ENCODE results near the gene XYLT1. TPM values are rescaled to one million over a fixed set of nuclear protein-coding genes. Genes with fewer than 3 reads are reported as not detected.

The XYLT1 gene
- total and polyA plus RNA-seq, 9 of the 15 experiments (the other 6 are each of a cell fraction or from before 2014, with no cell fraction given), result 0.03 to 0.09 (median 0.08) TPM; not detected in 6

- TF ChIP-seq SRSF3 (IDR thresholded peaks at IDR 0.05; ENCODE audit: insufficient read depth, low read length) (no peak), REST (IDR thresholded peaks at IDR 0.05; ENCODE audit: borderline replicate concordance) (peak; percentile 15; the same call in 1 of the 2 replicates), REST (CRISPR knock-in tag; IDR thresholded peaks at IDR 0.05; ENCODE audit: low read depth) (no peak), GTF2B (IDR thresholded peaks at IDR 0.05; ENCODE audit: extremely low read depth, insufficient read length) (no peak), GATAD2B (IDR thresholded peaks at IDR 0.05; ENCODE audit: borderline replicate concordance) (no peak), ZNF695 (CRISPR knock-in tag; IDR thresholded peaks at IDR 0.05) (no peak), KLF6 (CRISPR knock-in tag; IDR thresholded peaks at IDR 0.05; ENCODE audit: borderline replicate concordance) (no peak), CTCF (IDR thresholded peaks at IDR 0.05 in 2 of 3, conservative IDR thresholded peaks at IDR 0.05 in 1 of 3; ENCODE audit: insufficient read depth in 2 of 3, low read depth in 1 of 3, low read length in 3 of 3) (peak; percentile 68 to 81 (median 72)), RAD21 (CRISPR knock-in tag; conservative IDR thresholded peaks at IDR 0.05 in 1 of 2, IDR thresholded peaks at IDR 0.05 in 1 of 2) (peak in 1 of 2 experiments; percentile 59; a peak in 2 of 4 replicates), ZNF316 (IDR thresholded peaks at IDR 0.05) (no peak), PHB2 (IDR thresholded peaks at IDR 0.05; ENCODE audit: low read depth) (no peak), U2AF1 (optimal IDR thresholded peaks at IDR 0.05; ENCODE audit: low read depth, low read length) (no peak), ZNF408 (CRISPR knock-in tag; IDR thresholded peaks at IDR 0.05; ENCODE audit: low read depth) (no peak), RHOXF2B (CRISPR knock-in tag; conservative IDR thresholded peaks at IDR 0.05) (no peak), ATF1 (CRISPR knock-in tag; IDR thresholded peaks at IDR 0.05) (no peak), ATF1 (tag; IDR thresholded peaks at IDR 0.05) (no peak), FIP1L1 (IDR thresholded peaks at IDR 0.05; ENCODE audit: low read depth, low read length, poor library complexity, severe bottlenecking) (no peak)
These were observed 276.5 kb downstream of the XYLT1 start (continued) for GRCh38 chr16:17194190-17194780.

Measured in K562 (cell line).